GM23248 (cell line): ENCODE results near the gene UPK1B. TPM values are rescaled to one million over a fixed set of nuclear protein-coding genes. Genes with fewer than 3 reads are reported as not detected.

Source experiments
- DNase-seq: peaks from one replicate; pipeline ENCODE4 v3.0.0-alpha.2; 2015
- H2AFZ ChIP-seq: fragments of 200-600 bp; sonication (generic); 2 replicates; pipeline ENCODE4 v1.6.1; 2016; ENCODE audit warnings: antibody characterized with exemption
- H3F3A ChIP-seq: fragments of 200-600 bp; sonication (generic); 2 replicates; pipeline ENCODE4 v1.6.1; 2016; ENCODE audit warnings: mild to moderate bottlenecking, antibody characterized with exemption, mixed run types; ENCODE audit not compliant: insufficient read depth
- H3K27ac ChIP-seq: fragments of 200-600 bp; sonication (generic); 2 replicates; pipeline ENCODE4 v1.5.1; 2016; ENCODE audit warnings: mild to moderate bottlenecking
- H3K27me3 ChIP-seq: fragments of 200-600 bp; sonication (generic); replicated peaks from 2 replicates; pipeline ENCODE4 v1.6.1; 2016; ENCODE audit warnings: mild to moderate bottlenecking; ENCODE audit not compliant: insufficient read depth
- H3K36me3 ChIP-seq: fragments of 200-600 bp; sonication (generic); 2 replicates; pipeline ENCODE4 v1.6.1; 2016; ENCODE audit warnings: low read depth, mild to moderate bottlenecking
- H3K4me1 ChIP-seq: fragments of 200-600 bp; sonication (generic); 2 replicates; pipeline ENCODE4 v1.6.1; 2016; ENCODE audit warnings: mild to moderate bottlenecking; ENCODE audit not compliant: insufficient read depth
- H3K4me2 ChIP-seq: fragments of 200-600 bp; sonication (generic); one replicate; pipeline ENCODE4 v1.6.1; 2016; ENCODE audit warnings: mild to moderate bottlenecking; ENCODE audit not compliant: unreplicated experiment
- H3K4me3 ChIP-seq: fragments of 200-600 bp; sonication (generic); 2 replicates; pipeline ENCODE4 v1.5.1; 2016; ENCODE audit warnings: mild to moderate bottlenecking
- H3K79me2 ChIP-seq: fragments of 200-600 bp; sonication (generic); 2 replicates; pipeline ENCODE4 v1.6.1; 2016; ENCODE audit warnings: mild to moderate bottlenecking; ENCODE audit not compliant: insufficient read depth
- H3K9ac ChIP-seq: fragments of 200-600 bp; sonication (generic); 2 replicates; pipeline ENCODE4 v1.6.1; 2016; ENCODE audit warnings: mild to moderate bottlenecking
- H3K9me2 ChIP-seq: fragments of 200-600 bp; sonication (generic); 2 replicates; pipeline ENCODE4 v1.6.1; 2016; ENCODE audit warnings: mixed run types, mild to moderate bottlenecking, moderate library complexity; ENCODE audit not compliant: insufficient read depth
- H3K9me3 ChIP-seq: fragments of 200-600 bp; sonication (generic); one replicate; pipeline ENCODE4 v1.6.1; 2017; ENCODE audit warnings: low read depth
- H4K20me1 ChIP-seq: fragments of 200-600 bp; sonication (generic); 2 replicates; pipeline ENCODE4 v1.6.0; 2016; ENCODE audit not compliant: insufficient read depth
- EZH2 ChIP-seq: fragments of 200-600 bp; sonication (generic); IDR thresholded peaks from 2 replicates; pipeline ENCODE4 v1.6.1; 2018; ENCODE audit warnings: antibody characterized with exemption, mild to moderate bottlenecking; ENCODE audit not compliant: insufficient read depth, poor library complexity, severe bottlenecking
- EZH2phosphoT487 ChIP-seq: fragments of 200-600 bp; sonication (generic); IDR thresholded peaks from 2 replicates; pipeline ENCODE4 v1.6.1; 2018; ENCODE audit warnings: antibody characterized with exemption, moderate library complexity, mild to moderate bottlenecking, low read depth; ENCODE audit not compliant: insufficient read depth
- WGBS, 2 experiments: methylation state at CpG; one replicate each; pipeline ENCODE4 v1.1.6; 2015 to 2017; ENCODE audit warnings: low lambda C conversion rate in 2 of 2, low coverage in 1 of 2; ENCODE audit errors: missing lambda C conversion rate in 2 of 2; 5-methylcytosine and 5-hydroxymethylcytosine counted together
- in situ Hi-C: fragments of 300-500 bp; cut with MboI; formaldehyde crosslinking; loops from 2 replicates; pipeline ENCODE4 v1.15.0; 2020
- polyA plus RNA-seq: library from polyadenylated mRNA; unstranded; fragments of >200 nt; fragmentation: Nextera tagmentation; extraction: Ambion mirVana; gene quantifications from 2 replicates; pipeline ENCODE4 v1.2.1, GENCODE V29; 2016
- total RNA-seq: library from RNA; depleted of rRNA; stranded (reverse); fragments of >200 nt; shearing (Covaris generic); gene quantifications from 2 replicates; pipeline ENCODE4 v1.2.3, GENCODE V29; 2014

UPK1B gene
- total and polyA plus RNA-seq, 2 experiments from 2014 or later = not detected

- Histone ChIP-seq H3K36me3 (no peaks in the 10 kb centered on the region), H3K4me1 (no peaks in the 10 kb centered on the region), H2AFZ (no peak overlapping the region), H3K4me2 (no peak overlapping the region), H3K4me3 (no peak overlapping the region), H3K9ac (no peak overlapping the region), H4K20me1 (no peaks in the 10 kb centered on the region), H3K9me2 (no peaks in the 10 kb centered on the region), H3F3A (no peaks in the 10 kb centered on the region), H3K27me3 (no peaks in the 10 kb centered on the region), H3K79me2 (no peaks in the 10 kb centered on the region), H3K9me3 (no peaks in the 10 kb centered on the region), H3K27ac (no peak overlapping the region)
- TF ChIP-seq EZH2phosphoT487 (no peak), EZH2 (no peak)
- in situ Hi-C loops = loop anchor here (10.0 kb wide), 1 partner anchor 104 kb away; the partner anchor contains the start of gene B4GALT4
- 66 to 69% methylated on average over 5 of the region's 5 CpGs for WGBS, 2 experiments
- no peak for DNase-seq
Observed at GRCh38 chr3:119140466-119140865, 32.9 kb upstream of the UPK1B start.

DNA sequence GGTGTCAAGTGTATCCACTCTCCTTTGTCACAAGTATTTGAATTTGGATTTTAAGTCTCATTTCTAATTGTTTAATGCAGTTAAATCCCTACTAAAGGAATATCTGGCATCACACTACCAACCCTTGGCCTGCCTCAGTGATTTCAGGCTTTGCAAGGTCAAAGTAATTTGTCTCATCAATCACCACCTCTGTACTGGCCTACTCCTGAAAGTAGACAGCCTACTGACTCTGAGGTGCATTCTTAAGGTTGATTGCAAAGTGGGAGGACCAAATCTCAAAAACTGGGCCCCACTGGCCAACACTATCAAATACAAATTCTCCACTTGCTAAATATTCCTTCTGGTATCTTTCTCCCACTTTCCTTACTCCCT lies 28.3 kb upstream of the UPK1B start:
- H3K4me1 ChIP-seq = peaks cover 14% of the 10 kb centered on the region
- DNase-seq = no peak
- no peaks in the 10 kb centered on the region for H3K9me2 ChIP-seq
- H3K36me3 ChIP-seq = no peaks in the 10 kb centered on the region
- H3K79me2 ChIP-seq = no peaks in the 10 kb centered on the region
- in situ Hi-C loops = loop anchor here (10.0 kb wide), 1 partner anchor 100 kb away; the partner anchor contains the start of gene B4GALT4
- H3K4me3 ChIP-seq = no peak overlapping the region
- no peaks in the 10 kb centered on the region for H4K20me1 ChIP-seq
- H2AFZ ChIP-seq = peak overlapping the region; percentile 53
- no peak overlapping the region for H3K4me2 ChIP-seq
- no peak for TF ChIP-seq EZH2phosphoT487
- no peak for TF ChIP-seq EZH2
- H3K27me3 ChIP-seq = no peaks in the 10 kb centered on the region
- no peak overlapping the region for H3K9ac ChIP-seq
- H3K9me3 ChIP-seq = no peaks in the 10 kb centered on the region
- H3K27ac ChIP-seq = no peak overlapping the region
- H3F3A ChIP-seq = peaks cover 16% of the 10 kb centered on the region

DNA sequence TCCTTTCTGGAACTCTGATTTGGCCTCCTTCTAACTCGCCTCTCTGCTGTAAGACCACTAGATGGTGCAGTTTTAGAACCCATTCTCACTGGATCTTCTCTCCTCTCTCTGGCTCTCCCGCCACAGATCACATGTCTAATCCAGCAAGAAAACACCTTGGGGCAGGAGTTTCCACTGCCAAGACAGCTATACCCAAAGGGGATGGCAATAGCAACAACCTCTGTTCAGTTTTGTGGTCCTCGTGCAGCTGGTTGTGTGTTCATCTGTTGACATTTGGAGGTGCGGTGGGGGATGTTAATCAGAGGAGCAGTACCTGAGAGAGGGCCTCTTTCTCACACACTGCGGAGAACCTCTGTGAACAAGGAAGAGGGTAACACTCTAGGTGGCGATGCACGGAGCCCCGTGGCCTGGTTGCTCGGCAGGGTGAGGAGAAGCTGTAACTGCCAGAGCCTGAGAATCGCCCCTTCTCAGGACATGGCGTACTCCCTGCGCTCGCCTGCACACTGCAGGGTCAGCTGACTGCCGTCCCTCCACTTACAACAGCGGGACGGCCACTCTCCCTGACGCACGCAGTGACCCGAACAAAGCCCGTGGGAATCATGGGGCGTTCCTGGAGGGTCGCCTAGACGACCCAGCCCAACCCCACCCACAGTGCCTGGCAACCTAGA lies 27.8 kb upstream of the UPK1B start, which contains the start of gene TEX55:
Gene TEX55, plus strand, starts transcription at position 666 of the 668 bp plus-strand sequence. CDS start 25 bp downstream, outside the sequence.
- no peaks in the 10 kb centered on the region for H4K20me1 ChIP-seq
- H2AFZ ChIP-seq = peak within 1 kb of the TSS; percentile 53
- no peaks in the 10 kb centered on the region for H3K9me2 ChIP-seq
- peak; percentile 78 for DNase-seq
- H3K9ac ChIP-seq = no peak within 1 kb of the TSS
- WGBS, 2 experiments = 66 to 69% methylated on average over 13 to 23 of the region's 23 CpGs
- H3K4me2 ChIP-seq = no peak within 1 kb of the TSS
- TF ChIP-seq EZH2 = no peak
- TF ChIP-seq EZH2phosphoT487 = no peak
- no peaks in the 10 kb centered on the region for H3K79me2 ChIP-seq
- no peaks in the 10 kb centered on the region for H3K27me3 ChIP-seq
- peaks cover 16% of the 10 kb centered on the region for H3F3A ChIP-seq
- no peak within 1 kb of the TSS for H3K27ac ChIP-seq
- in situ Hi-C loops = loop anchor here (10.0 kb wide), 1 partner anchor 99 kb away; the partner anchor contains the start of gene B4GALT4
- H3K4me1 ChIP-seq = peaks cover 14% of the 10 kb centered on the region
- no peaks in the 10 kb centered on the region for H3K9me3 ChIP-seq
- H3K4me3 ChIP-seq = no peak within 1 kb of the TSS
- H3K36me3 ChIP-seq = no peaks in the 10 kb centered on the region

DNA sequence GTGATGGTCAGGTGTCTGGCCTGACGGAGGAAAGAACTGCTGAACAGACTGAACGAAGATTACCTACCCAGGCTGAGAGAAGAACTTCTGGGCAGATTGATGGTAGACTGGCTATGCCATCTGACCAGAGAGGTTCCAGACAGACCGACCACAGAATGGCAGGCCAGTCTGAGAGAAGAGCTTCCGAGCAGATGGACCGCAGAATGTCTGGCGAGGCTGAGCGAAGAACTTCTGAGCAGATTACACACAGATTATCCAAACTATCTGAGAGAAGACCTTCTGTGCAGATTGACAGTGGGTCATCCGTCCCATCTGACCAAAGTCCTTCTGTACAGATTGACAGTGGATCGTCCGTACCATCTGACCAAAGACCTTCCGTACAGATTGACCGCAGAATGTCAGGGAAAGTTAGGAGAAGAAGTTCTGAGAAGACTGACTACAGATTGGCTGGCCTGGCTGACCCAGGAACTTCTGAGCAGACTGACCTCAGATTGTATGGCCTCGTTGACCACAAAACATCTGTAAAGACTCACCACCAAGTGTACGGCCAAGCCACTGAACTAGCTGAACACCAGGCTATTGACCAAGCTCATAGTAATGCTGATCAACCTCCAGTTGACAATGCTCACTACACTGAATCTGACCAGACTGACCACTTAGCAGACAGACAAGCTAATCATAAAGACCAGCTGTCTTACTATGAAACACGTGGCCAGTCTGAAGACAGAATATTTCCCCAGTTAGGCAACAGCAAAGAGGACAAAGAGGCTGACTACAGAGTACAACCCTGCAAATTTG lies 26.6 kb upstream of the UPK1B start:
- no peaks in the 10 kb centered on the region for H3K79me2 ChIP-seq
- no peak overlapping the region for H2AFZ ChIP-seq
- in situ Hi-C loops = loop anchor here (10.0 kb wide), 1 partner anchor 98 kb away; the partner anchor contains the start of gene B4GALT4
- no peaks in the 10 kb centered on the region for H3K9me2 ChIP-seq
- no peak overlapping the region for H3K4me3 ChIP-seq
- no peaks in the 10 kb centered on the region for H3K27me3 ChIP-seq
- H3K4me1 ChIP-seq = peaks cover 14% of the 10 kb centered on the region
- no peaks in the 10 kb centered on the region for H3K36me3 ChIP-seq
- 75 to 81% methylated on average over 15 of the region's 15 CpGs for WGBS, 2 experiments
- no peak overlapping the region for H3K4me2 ChIP-seq
- DNase-seq = no peak
- no peak for TF ChIP-seq EZH2phosphoT487
- no peak for TF ChIP-seq EZH2
- no peak overlapping the region for H3K9ac ChIP-seq
- H3K27ac ChIP-seq = no peak overlapping the region
- H3F3A ChIP-seq = peaks cover 16% of the 10 kb centered on the region
- H4K20me1 ChIP-seq = no peaks in the 10 kb centered on the region
- no peaks in the 10 kb centered on the region for H3K9me3 ChIP-seq
